Psoas muscle (tissue), 8 donors: Measurements from ENCODE around the gene TRAF3IP3. TPM values are rescaled to one million over a fixed set of nuclear protein-coding genes. Genes with fewer than 3 reads are reported as not detected.
A peak's percentile ranks its signal among the peaks of the same experiment; 100 is the strongest.

ENCODE experiments used
- ATAC-seq, 4 donors: fragments of 200-7000 bp; cut with Tn5 transposase; one replicate each; pipeline ENCODE4 v1.9.1; 2020; ENCODE audit warnings: moderate library complexity in 3 of 4, mild to moderate bottlenecking in 2 of 4
- DNase-seq, 2 donors: peaks; one replicate each; pipeline ENCODE4 v3.0.0-alpha.2; 2020
- H3K27ac ChIP-seq: fragments of 200-600 bp; one replicate; pipeline ENCODE4 v1.8.0; 2022
- H3K27me3 ChIP-seq, 3 donors: fragments of 200-600 bp in 1 of 3; one replicate each; pipeline versions ENCODE4 v1.6.1 to v1.8.0; 2013 to 2022; ENCODE audit warnings: low read length in 2 of 3, mild to moderate bottlenecking in 2 of 3, moderate library complexity in 1 of 3; ENCODE audit not compliant: insufficient read depth in 3 of 3
- H3K36me3 ChIP-seq, 2 donors: fragments of 200-600 bp in 1 of 2; one replicate each; pipeline versions ENCODE4 v1.6.1 to v1.8.0; 2013 to 2022; ENCODE audit warnings: low read depth in 1 of 2, mild to moderate bottlenecking in 1 of 2, moderate library complexity in 1 of 2; ENCODE audit not compliant: insufficient read depth in 1 of 2
- H3K4me1 ChIP-seq: fragments of 200-600 bp; one replicate; pipeline ENCODE4 v1.8.0; 2022
- H3K4me3 ChIP-seq: fragments of 200-600 bp; one replicate; pipeline ENCODE4 v1.8.0; 2022; ENCODE audit warnings: mild to moderate bottlenecking
- H3K9me3 ChIP-seq: fragments of 200-600 bp; one replicate; pipeline ENCODE4 v1.8.0; 2022
- CTCF ChIP-seq: fragments of 200-600 bp; IDR thresholded peaks from one replicate; pipeline ENCODE4 v1.8.0; 2022; ENCODE audit warnings: antibody characterized with exemption
- WGBS, 3 donors: extraction: QIAGEN DNeasy Blood & Tissue Kit; methylation state at CpG; one replicate each; pipeline versions ENCODE4 v1.1.6 to v1.1.7; 2013; 5-methylcytosine and 5-hydroxymethylcytosine counted together
- intact Hi-C, 2 donors: fragments of 100-400 bp; cut with DNase I; formaldehyde crosslinking; loops; one replicate each; pipeline versions ENCODE4 v1.11.0 to v1.14.2; 2022
- polyA plus RNA-seq, 3 donors: library from polyadenylated mRNA; stranded (reverse); fragments of 200-250 nt; gene quantifications; one replicate each; pipeline ENCODE4 v1.2.3, GENCODE V29; 2013
- total RNA-seq, 4 donors: library from RNA; stranded (reverse); fragmentation: NEBNext Ultra II Directional in 2 of 4; extraction: Animal tissue kit (Norgen Biotek cat#: 25700) in 2 of 4; gene quantifications; one replicate each; pipeline versions ENCODE4 v1.2.1 to v1.2.4, GENCODE V29; 2021 to 2023
- donor health status: healthy with polysubstance abuse.
- donor health status: DM: no; HTN: no; CAD: no; lungs with moderate emphysema.
- donor health status: Bipolar disorder and iron deficiency.
- donor health status: healthy.
- donor health status: DM: yes; HTN: yes; CAD: no.
- donor health status: DM: no; HTN: no; CAD: no.
- donor health status: DM: no; HTN: no; CAD: no.
- donor health status: DM: yes; HTN: yes; CAD: no.

Gene TRAF3IP3
- total and polyA plus RNA-seq, 7 donors: 0.23 to 2.0 (median 0.84) TPM

GRCh38 chr1:209783386-209783785 lies 27.5 kb downstream of the TRAF3IP3 start:
- H3K36me3 ChIP-seq: peaks cover 0 to 4% of the 10 kb centered on the region in 2 donors
- ATAC-seq (no peak), DNase-seq (no peak)
- intact Hi-C loops: no loop called here
- H3K4me3 ChIP-seq: peak overlapping the region; percentile 86
- H3K27ac ChIP-seq: no peak overlapping the region
- H3K9me3 ChIP-seq: no peaks in the 10 kb centered on the region
- WGBS, 3 donors: 29 to 38% (median 32%) methylated on average over 6 of the region's 6 CpGs
- TF ChIP-seq CTCF: no peak
- H3K4me1 ChIP-seq: peaks cover 11% of the 10 kb centered on the region
- peaks cover 0 to 13% (median 4%) of the 10 kb centered on the region in 3 donors for H3K27me3 ChIP-seq

GRCh38 chr1:209784265-209785169 lies 28.7 kb downstream of the TRAF3IP3 start, which contains the start of gene C1orf74:
Gene C1orf74, minus strand, starts transcription at chr1:209784559. Its CDS starts 925 bp downstream, at chr1:209783634.
- intact Hi-C loops: no loop called here
- peak within 1 kb of the TSS; percentile 81 for H3K27ac ChIP-seq
- H3K4me3 ChIP-seq: peak within 1 kb of the TSS; percentile 86
- peak; percentile 100 for ATAC-seq
- peaks cover 11% of the 10 kb centered on the region for H3K4me1 ChIP-seq
- H3K36me3 ChIP-seq: no peaks in the 10 kb centered on the region
- 3 to 4% (median 4%) methylated on average over 45 to 48 of the region's 48 CpGs for WGBS, 3 donors
- no peaks in the 10 kb centered on the region for H3K9me3 ChIP-seq
- peaks cover 0 to 20% (median 4%) of the 10 kb centered on the region in 3 donors for H3K27me3 ChIP-seq
- peak; percentile 99 for DNase-seq
- no peak for TF ChIP-seq CTCF

- no peak for TF ChIP-seq CTCF
- 93 to 97% (median 96%) methylated on average over 4 of the region's 4 CpGs for WGBS, 3 donors
- peaks cover 0 to 31% (median 4%) of the 10 kb centered on the region in 3 donors for H3K27me3 ChIP-seq
- no peak for ATAC-seq
- DNase-seq: no peak
- H3K36me3 ChIP-seq: no peaks in the 10 kb centered on the region
- intact Hi-C loops: no loop called here
- H3K4me3 ChIP-seq: no peak overlapping the region
- H3K4me1 ChIP-seq: peaks cover 11% of the 10 kb centered on the region
- no peaks in the 10 kb centered on the region for H3K9me3 ChIP-seq
- H3K27ac ChIP-seq: no peak overlapping the region
These were observed 29.7 kb downstream of the TRAF3IP3 start for GRCh38 chr1:209785592-209785991.

GRCh38 chr1:209786146-209786545 lies 30.3 kb downstream of the TRAF3IP3 start:
- WGBS, 3 donors: 46 to 57% (median 50%) methylated on average over 4 of the region's 4 CpGs
- ATAC-seq (no peak), DNase-seq (no peak)
- no peaks in the 10 kb centered on the region for H3K36me3 ChIP-seq
- H3K9me3 ChIP-seq: no peaks in the 10 kb centered on the region
- H3K4me3 ChIP-seq: no peak overlapping the region
- no peak overlapping the region for H3K27ac ChIP-seq
- TF ChIP-seq CTCF: no peak
- H3K4me1 ChIP-seq: peaks cover 11% of the 10 kb centered on the region
- intact Hi-C loops: no loop called here
- H3K27me3 ChIP-seq: peaks cover 0 to 36% (median 4%) of the 10 kb centered on the region in 3 donors
